Measurements from ENCODE around the gene ARHGEF2.

ARHGEF2 gene

GRCh38 chr1:155970531-155971167 lies 7.7 kb downstream of the ARHGEF2 start:
- DNase-seq = peak; percentile 29

- no peak for DNase-seq
These were observed 9.0 kb downstream of the ARHGEF2 start for GRCh38 chr1:155969377-155969791.

- DNase-seq = no peak
These were observed 9.7 kb downstream of the ARHGEF2 start for GRCh38 chr1:155968670-155969069.

- DNase-seq = no peak
These were observed 10.3 kb downstream of the ARHGEF2 start for GRCh38 chr1:155968051-155968400.

GRCh38 chr1:155967341-155968050 lies 10.9 kb downstream of the ARHGEF2 start:
- DNase-seq = no peak

GRCh38 chr1:155966750-155967149 lies 11.6 kb downstream of the ARHGEF2 start:
- DNase-seq = no peak

GRCh38 chr1:155966135-155966534 lies 12.2 kb downstream of the ARHGEF2 start:
- no peak for DNase-seq

- no peak for DNase-seq
These were observed 14.2 kb downstream of the ARHGEF2 start for GRCh38 chr1:155964193-155964592.

GRCh38 chr1:155962599-155963211 lies 15.6 kb downstream of the ARHGEF2 start:
- no peak for DNase-seq

- DNase-seq = no peak
These were observed 16.4 kb downstream of the ARHGEF2 start for GRCh38 chr1:155961937-155962336.

GRCh38 chr1:155960081-155960745 lies 18.1 kb downstream of the ARHGEF2 start:
- DNase-seq = no peak

GRCh38 chr1:155957411-155957915 lies 20.9 kb downstream of the ARHGEF2 start:
- no peak for DNase-seq

GRCh38 chr1:155954645-155955044 lies 23.7 kb downstream of the ARHGEF2 start:
- no peak for DNase-seq

- DNase-seq = no peak
These were observed 25.8 kb downstream of the ARHGEF2 start for GRCh38 chr1:155952505-155952890.

GRCh38 chr1:155951753-155952504 lies 26.4 kb downstream of the ARHGEF2 start:
- no peak for DNase-seq

GRCh38 chr1:155950829-155951228 lies 27.5 kb downstream of the ARHGEF2 start:
- no peak for DNase-seq

GRCh38 chr1:155947741-155948140 lies 30.6 kb downstream of the ARHGEF2 start:
- DNase-seq = no peak

GRCh38 chr1:155947292-155947691 lies 31.1 kb downstream of the ARHGEF2 start:
- DNase-seq = no peak

GRCh38 chr1:155946633-155947219 lies 31.6 kb downstream of the ARHGEF2 start:
- no peak for DNase-seq

- DNase-seq = no peak
These were observed 33.9 kb downstream of the ARHGEF2 start for GRCh38 chr1:155944444-155944799.

- DNase-seq = no peak
These were observed 35.7 kb downstream of the ARHGEF2 start for GRCh38 chr1:155942578-155943141.
